HG03064 (cell line): ENCODE results near the gene VTI1A.

Experiments used
- ATAC-seq: cut with Tn5 transposase; IDR thresholded peaks from one replicate; pipeline ENCODE4 v1.9.1; 2021; ENCODE audit warnings: low read depth; ENCODE audit not compliant: unreplicated experiment

VTI1A gene

DNA sequence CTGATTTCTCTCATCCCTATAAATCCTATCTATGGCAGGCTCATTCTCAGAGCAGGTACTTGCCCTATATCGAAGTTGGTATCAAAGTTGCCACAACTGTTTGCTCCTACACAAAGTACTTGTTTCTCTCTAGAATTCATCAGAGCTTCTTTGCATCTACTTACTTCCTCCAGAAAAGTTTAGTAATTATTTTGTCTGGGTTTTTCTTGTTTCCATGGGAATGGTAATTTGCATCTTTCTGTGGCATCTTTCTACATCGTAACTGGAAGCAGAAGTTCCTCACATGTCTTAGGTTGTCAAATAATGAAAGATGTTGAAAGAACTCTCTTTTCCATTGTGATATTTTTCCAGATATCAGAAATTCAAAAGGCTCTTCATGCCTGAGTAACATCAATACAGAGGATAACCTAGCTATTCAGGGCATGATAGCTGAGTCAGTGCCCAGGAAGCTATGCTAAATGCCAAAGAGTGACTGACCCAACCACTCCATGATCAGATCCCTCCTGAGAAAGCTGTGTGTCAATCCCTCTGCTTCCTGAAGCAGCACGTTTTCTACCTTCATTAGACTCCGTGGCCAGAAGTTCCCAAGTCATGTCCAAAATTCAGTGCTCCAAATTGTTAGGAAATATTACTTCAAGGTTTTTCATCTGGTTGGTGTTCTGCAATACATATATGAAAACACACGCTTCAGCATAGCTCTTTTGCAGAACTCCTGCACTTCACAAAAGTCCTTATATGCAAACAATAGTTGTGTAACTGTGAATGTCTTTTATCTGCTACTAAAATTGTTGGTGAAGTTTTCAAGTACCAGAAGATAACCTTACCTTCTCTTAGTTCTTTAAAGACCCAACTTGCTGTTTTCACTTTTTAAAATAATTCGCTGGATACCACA, 216.5 kb downstream of the VTI1A start:
- ATAC-seq: no peak

DNA sequence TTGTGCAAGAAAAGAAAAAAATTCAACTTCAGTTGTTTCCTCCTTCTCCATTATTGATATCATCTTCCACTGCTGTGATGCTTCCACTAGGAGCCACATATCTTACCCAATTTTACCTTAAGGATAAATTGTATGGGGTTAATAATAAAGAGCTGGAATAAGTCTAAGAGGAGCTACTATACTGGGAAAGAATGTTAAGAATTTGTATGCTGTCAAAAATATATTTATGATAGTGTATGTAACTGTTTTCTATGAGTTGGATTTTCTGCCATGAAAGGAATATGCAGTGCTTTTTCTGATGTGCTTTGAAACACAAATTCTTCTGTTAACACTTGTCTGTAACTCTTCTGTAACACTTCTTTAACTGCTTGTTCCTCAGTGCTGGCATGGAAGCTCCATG, 219.1 kb downstream of the VTI1A start:
- no peak for ATAC-seq

DNA sequence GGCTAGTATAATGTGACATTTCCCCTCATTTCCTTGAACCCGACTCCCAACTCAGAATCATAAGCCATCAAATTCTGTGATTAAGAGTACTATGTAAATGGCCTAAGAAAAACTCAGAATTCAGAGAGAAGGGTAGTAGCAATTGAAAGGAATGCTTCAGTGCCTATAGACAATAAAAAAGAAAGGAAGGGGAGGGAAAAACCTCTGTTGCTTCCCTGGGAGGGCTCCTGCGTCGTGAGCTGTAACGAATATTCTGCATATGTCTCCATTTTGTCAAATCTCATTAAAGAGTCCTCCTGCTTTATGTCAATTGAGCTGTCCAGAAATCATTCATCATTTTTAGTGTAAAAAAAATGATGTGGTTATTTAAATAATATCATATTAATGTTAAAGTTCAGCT, 223.0 kb downstream of the VTI1A start:
- no peak for ATAC-seq

DNA sequence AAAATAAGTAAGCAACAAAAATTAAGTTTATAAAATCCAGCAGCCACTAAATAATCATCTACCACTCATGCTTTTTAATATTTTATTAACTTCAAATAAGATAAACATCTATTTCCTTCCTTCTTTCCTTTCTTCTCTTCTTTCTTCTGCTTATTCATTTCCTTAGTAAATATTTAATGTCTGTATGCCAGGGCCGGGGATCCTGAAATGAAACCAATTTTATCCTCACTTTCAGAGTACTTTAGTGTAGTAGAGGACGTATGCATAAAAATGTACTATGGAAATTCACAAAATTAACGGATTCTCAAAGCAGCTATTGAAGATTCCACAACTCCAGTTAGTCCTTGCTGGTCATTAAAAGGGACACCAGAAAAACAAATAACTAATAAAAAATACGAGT, 224.7 kb downstream of the VTI1A start:
- ATAC-seq: no peak

DNA sequence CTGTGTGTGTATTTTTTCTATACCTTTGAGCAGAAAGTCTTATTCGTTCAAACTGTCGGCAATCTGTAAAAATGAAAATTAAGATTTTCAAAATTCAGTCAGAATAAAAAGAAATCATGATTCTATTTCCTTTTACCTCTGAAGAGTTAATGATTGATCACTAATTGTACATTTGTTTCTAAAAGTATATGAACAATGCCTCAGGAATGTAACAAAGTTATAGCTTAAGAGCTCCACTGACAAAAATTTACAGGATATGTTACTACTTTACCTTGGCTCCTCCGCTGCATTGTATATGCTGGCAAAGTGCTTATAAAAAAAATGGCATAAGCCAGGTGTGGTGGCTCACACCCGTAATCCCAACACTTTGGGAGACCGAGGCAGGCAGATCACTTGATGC, 225.7 kb downstream of the VTI1A start:
- ATAC-seq: no peak

DNA sequence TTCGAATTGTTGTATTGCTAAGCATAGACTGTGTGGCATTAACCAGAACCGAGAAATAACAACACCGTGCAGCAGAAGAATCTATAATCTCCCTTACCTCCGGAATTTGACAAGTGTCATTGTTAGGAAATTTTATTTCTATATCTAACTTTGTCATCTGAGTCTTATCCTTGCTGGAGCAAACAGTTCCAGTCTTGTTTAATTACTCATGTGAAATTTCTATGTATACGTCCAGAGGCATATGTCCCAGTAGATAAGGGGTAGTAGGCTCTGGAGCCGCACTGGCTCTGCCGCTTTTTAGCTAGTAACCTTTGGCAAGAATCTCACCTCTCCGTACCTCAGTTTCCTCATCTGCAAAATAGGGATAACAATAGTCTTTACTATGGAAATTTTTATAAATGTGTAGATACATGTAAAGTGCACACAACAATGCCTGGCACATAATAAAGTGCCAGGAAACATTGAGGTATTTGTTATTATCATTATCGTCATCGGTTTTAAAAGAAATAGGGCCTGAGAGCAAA, 228.6 kb downstream of the VTI1A start:
- ATAC-seq: no peak

DNA sequence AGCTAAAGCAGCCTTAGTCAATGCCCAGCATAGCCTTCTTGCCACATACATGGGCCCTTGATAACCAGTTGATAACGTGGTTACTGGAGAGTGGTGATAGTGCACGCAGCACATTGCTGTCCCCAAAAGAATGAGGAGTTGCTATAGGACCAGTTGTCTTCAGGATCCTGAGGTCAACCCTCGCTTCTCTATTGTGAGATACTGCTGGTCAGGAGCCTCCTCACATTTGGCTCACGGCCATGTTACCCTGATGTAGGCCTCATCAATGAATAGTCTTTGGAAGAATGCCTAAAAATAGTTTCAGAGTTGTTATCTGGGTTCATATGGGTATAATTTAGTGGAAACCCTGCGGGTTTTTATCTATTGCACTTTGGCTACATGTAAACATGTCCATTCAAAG, 230.7 kb downstream of the VTI1A start:
- ATAC-seq: no peak

DNA sequence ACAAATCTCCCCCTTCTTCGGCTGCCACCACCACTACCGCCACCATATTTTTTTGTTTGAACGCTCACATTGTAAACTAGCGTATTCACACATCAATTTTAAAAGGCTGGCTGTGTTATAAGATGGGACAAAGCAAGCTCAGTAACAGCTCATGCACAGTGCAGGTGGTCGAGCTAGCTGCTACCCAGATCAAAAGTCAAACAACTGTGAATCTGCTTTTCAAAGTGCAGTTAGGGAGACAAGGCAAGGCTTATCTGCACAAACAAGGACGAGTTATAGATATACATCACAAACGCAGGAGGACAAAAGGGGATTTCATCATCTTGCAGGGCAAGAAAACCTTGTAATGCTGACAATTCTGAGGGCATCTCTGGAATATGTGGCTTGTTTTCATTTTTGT, 231.6 kb downstream of the VTI1A start:
- ATAC-seq: no peak

DNA sequence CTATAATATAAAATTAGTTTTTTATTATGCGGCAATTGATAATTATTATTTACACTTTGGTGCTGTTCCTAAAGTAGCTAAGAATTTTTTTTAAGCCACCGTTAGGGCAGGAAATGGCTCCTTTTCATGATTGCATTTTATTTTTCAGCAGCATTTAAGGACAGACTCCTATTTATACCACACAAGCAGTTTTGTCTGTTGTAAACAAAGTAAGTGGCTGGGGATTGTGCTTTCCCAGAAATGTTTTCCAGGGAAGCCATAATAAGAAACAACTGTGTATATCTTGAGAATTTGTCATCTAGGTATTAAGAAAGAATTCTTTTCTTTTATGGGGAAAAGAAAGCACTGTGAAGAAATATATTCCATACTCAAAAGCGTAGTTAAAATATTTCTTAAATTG, 232.0 kb downstream of the VTI1A start:
- no peak for ATAC-seq

DNA sequence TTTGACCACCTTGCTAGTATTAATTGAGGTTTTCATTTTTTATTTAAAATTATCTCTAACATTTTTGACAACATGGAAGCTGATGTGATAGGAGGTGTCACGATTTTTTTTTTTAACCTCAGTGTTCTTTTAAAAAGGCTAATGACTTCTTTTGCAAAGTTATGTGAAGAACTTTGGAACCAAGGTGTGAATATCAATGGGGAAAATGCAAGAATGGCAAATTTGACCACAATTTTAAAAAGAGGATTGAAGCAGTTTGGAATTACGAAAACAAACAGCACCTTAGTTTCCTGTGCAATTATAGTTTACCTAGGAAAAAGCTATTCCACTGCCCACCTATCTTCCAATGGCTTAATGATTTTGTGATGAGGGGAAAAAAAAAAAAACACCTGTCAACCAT, 232.4 kb downstream of the VTI1A start:
- ATAC-seq: no peak

DNA sequence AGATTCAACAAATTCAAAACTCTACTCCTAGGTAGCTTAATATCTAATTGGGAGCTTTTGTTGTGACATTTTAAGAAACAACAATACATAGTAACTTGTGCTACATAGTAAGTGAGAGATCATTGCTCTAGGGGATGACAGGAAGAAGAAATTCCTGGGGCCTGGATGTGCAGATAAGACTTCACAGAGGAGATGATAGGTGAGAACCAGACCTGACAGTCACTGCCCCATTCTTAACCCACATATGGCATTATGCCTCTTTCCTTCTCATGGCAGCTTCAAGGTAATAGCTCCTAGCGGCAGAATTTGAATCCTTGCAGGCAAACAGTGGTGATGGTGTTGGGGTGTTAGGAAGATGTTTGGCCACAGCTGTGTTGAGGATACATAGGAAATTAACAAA, 233.6 kb downstream of the VTI1A start:
- no peak for ATAC-seq

DNA sequence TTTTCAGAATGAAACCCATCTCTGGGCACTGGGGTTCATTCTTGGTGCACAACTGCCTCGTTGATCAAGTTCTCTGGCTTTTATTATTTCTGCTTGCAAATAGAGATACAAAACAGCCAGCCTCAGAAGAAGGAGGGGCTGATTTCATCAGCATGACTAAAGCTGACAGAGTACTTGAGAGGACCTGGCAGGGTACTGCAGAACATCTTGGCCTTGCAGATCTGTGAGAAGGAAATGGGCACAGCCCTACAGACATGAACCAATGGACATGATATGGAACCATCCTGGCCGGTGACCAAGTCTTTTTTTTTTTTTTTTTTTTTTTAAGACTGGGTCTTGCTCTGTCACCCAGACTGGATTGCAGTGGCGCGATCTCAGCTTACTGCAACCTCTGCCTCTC, 240.6 kb downstream of the VTI1A start:
- no peak for ATAC-seq

DNA sequence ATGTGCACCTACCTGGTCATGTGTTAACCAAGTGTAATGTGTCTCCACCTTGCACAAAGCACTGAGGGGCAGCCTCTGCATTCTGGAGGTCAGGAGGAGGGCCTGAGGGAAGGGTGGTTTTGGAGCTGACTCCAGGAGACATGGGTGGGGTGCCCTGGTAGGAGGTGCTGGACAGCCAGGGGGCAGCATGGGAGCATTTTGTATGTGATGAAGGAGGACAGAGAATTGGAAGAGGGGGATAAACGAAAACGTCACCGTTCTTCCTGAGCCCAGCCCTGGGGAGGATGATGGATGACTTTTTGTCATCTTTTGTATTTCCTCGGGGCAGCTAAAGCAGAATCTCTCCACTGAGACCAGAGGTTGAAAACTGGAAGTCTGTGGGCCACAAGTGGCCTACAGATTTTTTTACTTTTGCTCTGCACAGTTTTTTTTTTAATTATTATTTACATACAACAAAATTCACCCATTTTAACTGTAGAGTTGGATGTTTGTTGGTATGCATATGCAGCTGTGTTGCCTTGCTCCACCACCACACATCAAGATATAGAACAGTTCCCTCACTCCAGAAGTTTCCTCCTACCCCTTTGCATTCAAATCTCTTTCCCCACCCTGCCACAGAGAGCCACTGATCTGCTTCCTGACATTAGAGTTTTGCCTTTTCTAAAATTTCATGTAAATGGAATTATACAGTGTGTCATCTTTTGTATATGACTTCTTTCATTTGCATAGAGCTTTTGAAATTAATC, 242.5 kb downstream of the VTI1A start:
- ATAC-seq: no peak

DNA sequence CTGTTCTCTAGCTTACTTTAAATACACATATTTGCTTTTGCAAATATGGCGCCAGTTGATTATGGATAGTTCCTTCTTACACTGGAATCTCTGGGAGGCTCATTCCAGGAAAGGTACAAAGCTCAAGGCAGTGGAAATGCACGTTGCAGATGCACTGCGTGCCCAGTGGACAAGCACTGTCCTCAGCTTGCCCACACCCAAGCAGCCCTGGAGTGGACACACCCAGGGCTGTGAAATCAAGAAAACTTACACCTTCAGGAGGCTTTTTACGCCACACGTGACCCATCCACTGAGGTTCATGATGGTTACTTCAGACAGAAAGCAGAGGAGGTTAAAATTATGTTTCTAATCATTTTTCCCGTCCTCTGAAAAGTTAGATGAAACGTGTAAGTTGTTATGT, 248.5 kb downstream of the VTI1A start:
- ATAC-seq: no peak

DNA sequence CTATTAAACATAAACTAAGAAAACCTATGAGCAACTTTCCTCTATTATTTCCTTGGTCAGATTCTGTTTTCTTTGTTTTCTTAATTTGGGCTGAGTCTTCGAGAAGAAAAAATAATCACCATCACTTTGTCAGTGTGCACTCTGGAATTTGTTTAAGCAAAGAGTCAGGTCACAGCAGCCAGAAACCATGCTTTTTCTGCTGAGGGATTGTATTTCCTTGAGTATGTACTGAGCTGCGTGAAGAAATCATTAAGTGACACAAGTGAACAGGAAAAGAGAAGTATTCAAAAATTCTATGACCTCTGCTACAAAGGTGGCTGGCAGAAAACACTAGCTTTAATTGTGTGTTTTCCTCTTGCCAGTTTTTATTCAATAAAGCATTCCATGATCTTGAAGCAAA, 249.6 kb downstream of the VTI1A start:
- no peak for ATAC-seq

DNA sequence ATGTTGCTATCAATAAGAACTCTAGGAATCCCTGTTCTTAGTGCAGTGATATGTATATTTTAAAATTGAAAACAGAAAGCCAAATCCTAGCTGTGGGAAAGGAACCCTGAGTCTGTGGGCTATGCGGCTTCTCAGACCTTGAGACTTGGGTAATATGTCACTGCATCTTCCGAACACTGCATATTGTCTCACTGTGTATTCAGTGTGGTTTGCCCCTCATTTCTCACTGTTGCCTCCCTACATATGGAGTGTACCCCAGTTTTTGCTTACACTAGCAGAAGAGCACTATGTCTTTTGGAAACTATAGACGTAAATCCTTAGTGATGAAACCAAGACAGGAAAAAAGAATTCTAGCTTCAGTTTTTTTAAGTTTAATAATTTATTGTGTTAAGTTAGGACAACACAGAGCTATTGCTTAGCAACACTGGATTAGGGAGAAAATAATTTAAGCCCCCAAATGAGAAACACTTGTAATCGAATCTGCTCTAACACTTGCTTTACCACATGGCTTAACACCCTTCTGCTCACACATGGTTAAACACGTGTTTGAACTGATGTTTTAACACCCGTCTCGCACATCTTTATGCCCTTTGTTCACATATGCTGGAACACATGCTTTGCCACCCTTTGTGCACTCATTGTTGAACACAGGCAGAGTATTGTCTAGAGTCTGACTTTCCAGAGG, 251.3 kb downstream of the VTI1A start:
- ATAC-seq: no peak

DNA sequence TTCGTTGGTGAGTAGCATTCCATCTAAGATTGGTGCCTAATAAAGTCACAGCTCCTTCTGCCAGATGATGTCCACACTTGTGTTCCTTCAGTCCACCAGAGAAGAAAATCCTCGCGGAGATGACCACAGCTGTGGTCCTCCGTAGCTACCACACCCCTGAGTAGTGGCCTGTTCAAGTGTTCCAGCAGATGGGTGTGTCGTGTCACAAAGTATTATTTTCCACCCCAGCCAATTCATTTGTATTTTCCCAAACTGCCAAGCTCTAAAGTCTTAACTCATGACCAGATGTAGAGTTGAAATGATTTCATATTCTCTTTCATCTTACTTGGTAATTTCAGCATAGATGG, 251.8 kb downstream of the VTI1A start:
- no peak for ATAC-seq

DNA sequence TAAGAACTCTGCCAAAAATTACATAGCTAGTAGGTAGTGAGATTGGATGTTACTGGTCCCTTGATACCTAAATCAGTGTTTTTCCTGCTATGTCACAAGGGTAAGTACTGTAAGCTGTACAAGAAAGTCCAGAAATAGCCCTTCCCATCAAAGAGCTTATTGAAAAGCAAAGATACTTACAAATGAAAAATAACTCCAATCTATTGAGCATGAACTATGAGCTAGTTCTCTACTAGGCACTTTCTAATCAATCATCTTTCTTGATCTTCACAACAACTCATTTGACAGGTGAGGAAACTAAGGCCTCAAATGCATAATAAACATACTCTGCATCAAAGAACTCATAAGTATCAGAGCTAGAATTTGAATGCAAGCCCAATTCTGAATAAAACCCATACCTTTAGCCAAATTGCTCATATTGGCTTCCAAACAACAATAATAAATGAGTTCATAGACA, 253.2 kb downstream of the VTI1A start:
- ATAC-seq: no peak

DNA sequence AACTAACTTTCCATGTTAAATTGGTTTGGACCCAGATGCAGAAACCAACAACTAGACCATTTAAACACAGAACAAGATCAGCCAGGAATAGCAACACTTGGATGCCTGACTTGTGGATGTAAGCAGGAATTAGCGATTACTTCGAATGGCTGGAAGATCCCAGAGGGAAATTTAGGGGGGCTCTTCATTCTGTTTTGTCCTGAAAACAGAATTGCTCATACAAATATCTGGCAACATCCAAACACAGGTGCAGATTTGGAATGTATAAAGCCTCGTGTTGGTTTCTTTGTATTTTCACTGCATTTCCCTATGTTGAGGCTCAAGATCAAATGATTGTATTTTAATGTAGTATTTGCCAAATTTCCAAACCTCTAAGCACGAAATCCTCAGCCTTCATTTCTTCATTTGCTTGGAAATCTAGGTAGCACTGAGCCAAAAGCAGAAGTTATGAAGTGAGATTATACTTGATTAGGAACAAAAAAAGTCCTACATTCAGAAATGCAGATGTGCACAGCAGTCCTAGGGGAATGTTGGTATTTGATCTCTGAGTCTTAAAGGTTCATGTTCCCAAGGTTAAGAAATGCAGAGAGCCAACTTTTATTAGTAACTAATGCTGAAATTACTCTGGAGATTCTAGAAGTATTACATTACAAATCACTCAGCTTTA, 254.3 kb downstream of the VTI1A start:
- ATAC-seq: no peak

DNA sequence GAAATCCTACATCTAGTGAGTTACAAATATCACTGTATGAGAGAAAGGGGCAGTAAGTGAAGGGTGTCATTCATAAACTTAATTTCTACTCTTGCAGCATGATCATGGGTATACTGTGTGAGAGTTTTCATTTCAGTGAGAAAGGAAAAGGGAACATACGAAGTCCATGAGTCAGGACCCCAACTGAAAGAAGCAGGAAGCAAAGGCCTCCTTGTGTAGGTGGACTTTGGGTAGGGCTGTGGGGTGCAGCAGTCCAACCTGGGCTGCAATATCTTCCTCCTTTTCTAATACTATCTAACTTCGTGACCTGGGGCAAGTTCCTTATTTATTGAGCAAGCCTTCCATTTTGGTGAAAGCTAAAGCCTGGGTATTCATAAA, 254.9 kb downstream of the VTI1A start:
- ATAC-seq: no peak

DNA sequence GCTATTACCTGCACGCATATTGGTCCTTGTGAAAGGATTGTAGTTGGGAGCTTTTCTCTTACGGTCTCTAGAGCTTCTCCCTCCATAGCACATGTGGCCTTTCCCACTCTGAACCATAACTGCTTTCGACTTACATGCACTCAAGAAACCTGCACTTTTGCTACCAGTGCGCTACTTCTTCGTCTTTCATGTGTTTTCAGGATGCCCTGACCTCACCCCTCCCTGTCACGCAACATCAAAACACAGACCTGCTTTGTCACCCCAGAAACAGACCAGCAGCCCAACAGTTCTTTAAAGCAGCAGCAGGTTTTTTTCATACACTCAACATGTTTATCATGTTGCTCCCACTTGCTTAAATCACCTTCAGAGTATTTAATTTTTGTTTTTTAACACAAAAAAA, 259.6 kb downstream of the VTI1A start:
- ATAC-seq: no peak
